ENCODE data around the gene TUFT1. TPM values are rescaled to one million over a fixed set of nuclear protein-coding genes. Genes with fewer than 3 reads are reported as not detected.

TUFT1 gene
- total RNA-seq, 1 donor: 16.3 TPM

DNA sequence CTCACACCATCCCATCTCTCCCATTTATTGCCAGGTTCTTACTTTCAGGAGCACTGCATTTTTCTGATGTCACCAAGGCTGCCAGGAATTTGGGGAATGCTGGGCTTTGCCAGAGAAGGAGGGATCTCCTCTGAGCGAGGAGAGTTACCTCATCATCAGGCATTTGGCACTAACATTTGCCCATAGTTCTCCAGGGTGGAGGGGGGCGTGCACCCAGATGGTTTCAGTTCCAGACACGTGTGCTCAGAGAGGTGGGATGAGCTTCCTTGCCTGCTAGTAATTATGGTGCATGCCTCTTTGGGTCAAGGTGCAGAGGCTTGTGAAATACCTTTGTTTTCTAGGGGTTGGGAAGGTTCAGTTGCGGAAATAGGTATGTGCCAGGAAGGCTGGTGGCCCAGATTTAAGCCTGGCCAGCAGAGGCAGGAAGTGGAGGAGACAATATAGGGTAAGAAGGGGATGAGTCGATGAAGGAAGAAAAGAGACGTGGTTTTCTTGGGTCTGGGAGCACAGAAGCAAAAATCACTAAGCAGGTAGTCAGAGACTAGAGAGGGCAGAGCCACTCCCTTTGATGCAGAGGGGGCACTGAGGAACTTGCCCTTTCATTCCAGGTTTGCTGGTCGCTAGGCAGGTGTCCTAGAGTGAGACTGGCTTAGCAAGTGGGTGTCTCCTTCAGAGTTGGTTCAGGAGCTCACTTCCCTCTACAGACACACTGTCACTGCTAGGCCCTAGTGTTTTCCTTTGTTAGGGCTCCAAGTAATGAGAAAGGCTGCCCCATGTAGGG, 7.2 kb downstream of the TUFT1 start:
- Histone ChIP-seq H3K27ac (ENCODE audit: low read depth, low read length) (peak overlapping the region; percentile 65), H3K4me2 (ENCODE audit: insufficient read depth, low read length) (peak overlapping the region; percentile 70), H3K4me1 (ENCODE audit: insufficient read depth, low read length) (peaks cover 49% of the 10 kb centered on the region), H3K27me3 (ENCODE audit: insufficient read depth, low read length) (no peaks in the 10 kb centered on the region), H3K9me3 (ENCODE audit: low read depth, low read length) (no peaks in the 10 kb centered on the region), H3K36me3 (ENCODE audit: insufficient read depth, low read length) (no peaks in the 10 kb centered on the region), H3K79me2 (ENCODE audit: insufficient read depth, low read length) (peaks cover 46% of the 10 kb centered on the region), H4K20me1 (ENCODE audit: insufficient read depth, low read length) (peaks cover 23% of the 10 kb centered on the region), H2AFZ (ENCODE audit: low read length) (no peak overlapping the region), H3K4me3 (ENCODE audit: insufficient read depth, low read length) (peak overlapping the region; percentile 50)
- TF ChIP-seq, protein P1, sequence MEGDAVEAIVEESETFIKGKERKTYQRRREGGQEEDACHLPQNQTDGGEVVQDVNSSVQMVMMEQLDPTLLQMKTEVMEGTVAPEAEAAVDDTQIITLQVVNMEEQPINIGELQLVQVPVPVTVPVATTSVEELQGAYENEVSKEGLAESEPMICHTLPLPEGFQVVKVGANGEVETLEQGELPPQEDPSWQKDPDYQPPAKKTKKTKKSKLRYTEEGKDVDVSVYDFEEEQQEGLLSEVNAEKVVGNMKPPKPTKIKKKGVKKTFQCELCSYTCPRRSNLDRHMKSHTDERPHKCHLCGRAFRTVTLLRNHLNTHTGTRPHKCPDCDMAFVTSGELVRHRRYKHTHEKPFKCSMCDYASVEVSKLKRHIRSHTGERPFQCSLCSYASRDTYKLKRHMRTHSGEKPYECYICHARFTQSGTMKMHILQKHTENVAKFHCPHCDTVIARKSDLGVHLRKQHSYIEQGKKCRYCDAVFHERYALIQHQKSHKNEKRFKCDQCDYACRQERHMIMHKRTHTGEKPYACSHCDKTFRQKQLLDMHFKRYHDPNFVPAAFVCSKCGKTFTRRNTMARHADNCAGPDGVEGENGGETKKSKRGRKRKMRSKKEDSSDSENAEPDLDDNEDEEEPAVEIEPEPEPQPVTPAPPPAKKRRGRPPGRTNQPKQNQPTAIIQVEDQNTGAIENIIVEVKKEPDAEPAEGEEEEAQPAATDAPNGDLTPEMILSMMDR (IDR thresholded peaks at IDR 0.05; ENCODE audit: extremely low read depth, low read depth, low read length): no peak
- DNase-seq (ENCODE audit: insufficient read length, low spot score, missing footprints): peak; percentile 91

DNA sequence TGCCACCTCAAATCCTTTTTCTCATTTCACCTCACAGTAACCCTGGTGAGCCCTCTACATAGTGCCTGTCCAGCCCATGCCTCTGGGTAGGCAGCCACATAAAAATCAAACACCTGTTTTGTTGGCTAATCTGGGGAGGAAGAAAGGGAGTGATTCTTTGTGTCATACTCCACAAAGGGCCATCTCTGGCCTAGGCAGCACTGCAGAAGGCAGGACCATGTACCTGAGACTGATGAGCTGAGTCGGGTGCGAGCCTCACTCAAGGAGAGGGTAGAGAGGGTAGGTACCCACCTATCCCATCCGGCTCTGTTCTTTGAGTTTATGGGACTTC, 7.8 kb downstream of the TUFT1 start:
- H3K4me2 ChIP-seq (ENCODE audit: insufficient read depth, low read length): peak overlapping the region; percentile 70
- TF ChIP-seq, protein P1 (IDR thresholded peaks at IDR 0.05; ENCODE audit: extremely low read depth, low read depth, low read length): no peak
- H3K4me3 ChIP-seq (ENCODE audit: insufficient read depth, low read length): no peak overlapping the region
- no peak for DNase-seq (ENCODE audit: insufficient read length, low spot score, missing footprints)
- H3K4me1 ChIP-seq (ENCODE audit: insufficient read depth, low read length): peaks cover 43% of the 10 kb centered on the region
- H3K36me3 ChIP-seq (ENCODE audit: insufficient read depth, low read length): no peaks in the 10 kb centered on the region
- peak overlapping the region; percentile 65 for H3K27ac ChIP-seq (ENCODE audit: low read depth, low read length)
- no peaks in the 10 kb centered on the region for H3K27me3 ChIP-seq (ENCODE audit: insufficient read depth, low read length)
- H2AFZ ChIP-seq (ENCODE audit: low read length): no peak overlapping the region
- peaks cover 23% of the 10 kb centered on the region for H4K20me1 ChIP-seq (ENCODE audit: insufficient read depth, low read length)
- no peaks in the 10 kb centered on the region for H3K9me3 ChIP-seq (ENCODE audit: low read depth, low read length)
- peaks cover 48% of the 10 kb centered on the region for H3K79me2 ChIP-seq (ENCODE audit: insufficient read depth, low read length)

DNA sequence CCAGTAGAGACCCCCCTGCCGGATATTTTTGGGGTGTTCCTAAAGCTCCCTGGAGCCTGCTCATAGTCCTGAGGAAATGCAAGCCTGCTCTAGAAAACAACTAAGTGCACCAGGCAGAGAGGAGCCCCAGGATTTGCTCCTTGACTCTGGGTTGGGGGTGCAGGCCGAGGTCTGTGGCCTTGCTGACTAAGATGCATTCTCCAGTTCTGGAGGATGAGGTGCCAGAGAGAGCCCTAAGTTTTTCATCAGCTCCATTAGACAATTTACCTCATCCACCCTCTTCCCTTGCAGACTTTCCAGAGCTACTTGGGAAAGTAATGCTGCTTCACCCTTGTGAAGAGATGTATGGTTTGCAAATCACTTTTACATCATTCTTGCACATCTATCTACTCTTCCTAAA, 9.1 kb downstream of the TUFT1 start:
- no peak overlapping the region for H3K4me3 ChIP-seq (ENCODE audit: insufficient read depth, low read length)
- peaks cover 45% of the 10 kb centered on the region for H3K79me2 ChIP-seq (ENCODE audit: insufficient read depth, low read length)
- H3K4me1 ChIP-seq (ENCODE audit: insufficient read depth, low read length): peaks cover 51% of the 10 kb centered on the region
- peak overlapping the region; percentile 47 for H3K27ac ChIP-seq (ENCODE audit: low read depth, low read length)
- H3K4me2 ChIP-seq (ENCODE audit: insufficient read depth, low read length): peak overlapping the region; percentile 30
- DNase-seq (ENCODE audit: insufficient read length, low spot score, missing footprints): peak; percentile 4
- no peaks in the 10 kb centered on the region for H3K9me3 ChIP-seq (ENCODE audit: low read depth, low read length)
- H3K36me3 ChIP-seq (ENCODE audit: insufficient read depth, low read length): no peaks in the 10 kb centered on the region
- TF ChIP-seq, protein P1 (IDR thresholded peaks at IDR 0.05; ENCODE audit: extremely low read depth, low read depth, low read length): no peak
- no peak overlapping the region for H2AFZ ChIP-seq (ENCODE audit: low read length)
- H4K20me1 ChIP-seq (ENCODE audit: insufficient read depth, low read length): peaks cover 31% of the 10 kb centered on the region
- no peaks in the 10 kb centered on the region for H3K27me3 ChIP-seq (ENCODE audit: insufficient read depth, low read length)

DNA sequence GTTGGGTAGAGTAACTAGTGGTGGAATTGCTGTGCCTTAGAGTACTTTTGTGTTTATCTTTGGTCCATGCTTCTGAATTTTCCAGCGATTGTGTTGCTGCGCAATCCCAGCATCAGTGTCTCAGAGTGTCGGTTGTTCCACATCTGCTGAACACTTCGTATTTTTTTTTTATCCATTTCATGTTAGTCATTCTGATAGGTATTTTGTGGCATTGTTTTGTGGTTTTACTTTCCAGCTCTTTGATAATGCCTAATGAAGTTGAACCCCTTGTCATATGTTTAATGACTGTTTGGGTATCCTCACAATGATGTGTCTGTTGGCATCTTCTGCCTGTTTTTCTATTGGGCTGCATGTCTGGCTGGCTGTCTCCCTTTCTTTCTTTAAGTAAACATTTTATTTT, 13.6 kb downstream of the TUFT1 start:
- H3K27me3 ChIP-seq (ENCODE audit: insufficient read depth, low read length): no peaks in the 10 kb centered on the region
- no peaks in the 10 kb centered on the region for H3K9me3 ChIP-seq (ENCODE audit: low read depth, low read length)
- TF ChIP-seq, protein P1 (IDR thresholded peaks at IDR 0.05; ENCODE audit: extremely low read depth, low read depth, low read length): no peak
- H3K79me2 ChIP-seq (ENCODE audit: insufficient read depth, low read length): peaks cover 43% of the 10 kb centered on the region
- DNase-seq (ENCODE audit: insufficient read length, low spot score, missing footprints): peak; percentile 53
- no peaks in the 10 kb centered on the region for H3K36me3 ChIP-seq (ENCODE audit: insufficient read depth, low read length)
- peaks cover 47% of the 10 kb centered on the region for H4K20me1 ChIP-seq (ENCODE audit: insufficient read depth, low read length)
- no peak overlapping the region for H3K4me2 ChIP-seq (ENCODE audit: insufficient read depth, low read length)
- no peak overlapping the region for H3K4me3 ChIP-seq (ENCODE audit: insufficient read depth, low read length)
- peaks cover 19% of the 10 kb centered on the region for H3K4me1 ChIP-seq (ENCODE audit: insufficient read depth, low read length)
- H2AFZ ChIP-seq (ENCODE audit: low read length): no peak overlapping the region
- no peak overlapping the region for H3K27ac ChIP-seq (ENCODE audit: low read depth, low read length)
